K562 (cell line): Measurements from ENCODE around the gene MEIS2. TPM values are rescaled to one million over a fixed set of nuclear protein-coding genes. Genes with fewer than 3 reads are reported as not detected.

Source experiments
- ATAC-seq: fragments of 200-7000 bp; cut with Tn5 transposase; 3 replicates; pipeline ENCODE4 v1.9.1; 2020; ENCODE audit warnings: moderate library complexity
- BruUV-seq: library from RNA; stranded (reverse); fragments of 400-500 nt; replicated peaks from 2 replicates; lab custom pipeline; 2021; lab: Mats Ljungman, UMichigan
- CTCF ChIA-PET: fragments of 300-600 bp; formaldehyde crosslinking; extraction: SDS; loops from one replicate; lab custom pipeline; 2021; ENCODE audit warnings: low intra/inter-chr PET ratio; lab: Yijun Ruan, JAX
- POLR2A ChIA-PET: fragments of 300-600, 350-650 bp; sonication (Branson Sonifier 250); formaldehyde crosslinking; extraction: SDS; loops from one replicate; lab custom pipeline; 2021; ENCODE audit warnings: antibody characterized with exemption, inconsistent platforms; lab: Yijun Ruan, JAX
- DNase-seq, 4 experiments: peaks; one replicate each; pipeline versions ENCODE4 v3.0.0 to v3.0.0-alpha.2; 2011 to 2018; ENCODE audit warnings: low spot score in 3 of 4, mixed read lengths in 3 of 4; ENCODE audit errors: extremely low read depth in 1 of 4
- FAIRE-seq: peaks from 2 replicates; lab custom pipeline; 2011; peaks lifted over from hg19 to GRCh38; lab: Jason Lieb, UNC
- H2AFZ ChIP-seq: 2 replicates; pipeline ENCODE4 v1.6.0; 2011; ENCODE audit warnings: low read depth, low read length, control low read depth, inconsistent platforms
- H3K27ac ChIP-seq: fragments of 200-600 bp; 3 replicates; pipeline ENCODE4 v1.8.0; 2011; ENCODE audit warnings: low read depth, mild to moderate bottlenecking, control low read depth, inconsistent platforms, low read length, moderate library complexity, mixed read lengths; ENCODE audit errors: extremely low read depth
- H3K27me3 ChIP-seq, 2 experiments: fragments of 300-600 bp in 1 of 2; 2 replicates in 1 of 2; 3 replicates in 1 of 2; pipeline versions ENCODE4 v1.6.0 to v1.8.0; 2011; ENCODE audit warnings: inconsistent platforms in 2 of 2, low read length in 2 of 2, mild to moderate bottlenecking in 1 of 2, mixed read lengths in 1 of 2, moderate library complexity in 1 of 2; ENCODE audit not compliant: control insufficient read depth in 2 of 2, insufficient read depth in 2 of 2
- H3K36me3 ChIP-seq: fragments of 300-600 bp; 3 replicates; pipeline ENCODE4 v1.8.0; 2011; ENCODE audit warnings: mild to moderate bottlenecking, low read length, inconsistent platforms; ENCODE audit not compliant: control insufficient read depth, insufficient read depth
- H3K4me1 ChIP-seq, 2 experiments: fragments of 200-600 bp in 1 of 2; replicated peaks in 1 of 2; 2 replicates in 1 of 2; 3 replicates in 1 of 2; pipeline versions ENCODE4 v1.5.1 to v1.8.0; 2011; ENCODE audit warnings: inconsistent platforms in 2 of 2, low read length in 2 of 2, mild to moderate bottlenecking in 1 of 2, mixed read lengths in 1 of 2, moderate library complexity in 1 of 2; ENCODE audit not compliant: control insufficient read depth in 2 of 2, insufficient read depth in 2 of 2
- H3K4me2 ChIP-seq: 2 replicates; pipeline ENCODE4 v1.6.1; 2011; ENCODE audit warnings: low read length, control low read depth, inconsistent platforms, mixed read lengths; ENCODE audit not compliant: insufficient read depth
- H3K4me3 ChIP-seq: fragments of 200-600 bp; sonication (generic), shearing (Covaris generic); 2 replicates; pipeline ENCODE4 v1.5.1; 2016; ENCODE audit warnings: control low read depth, inconsistent platforms
- H3K79me2 ChIP-seq: fragments of 200-600 bp; 3 replicates; pipeline ENCODE4 v1.8.0; 2011; ENCODE audit warnings: low read length, inconsistent platforms; ENCODE audit not compliant: control insufficient read depth, insufficient read depth
- H3K9ac ChIP-seq, 2 experiments: 2 replicates each; pipeline versions ENCODE4 v1.6.0 to v1.6.1; 2011; ENCODE audit warnings: low read depth in 2 of 2, low read length in 2 of 2, control low read depth in 1 of 2, inconsistent platforms in 1 of 2, mild to moderate bottlenecking in 1 of 2, mixed read lengths in 1 of 2; ENCODE audit not compliant: insufficient read depth in 1 of 2
- H3K9me1 ChIP-seq: one replicate; pipeline ENCODE4 v1.6.0; 2011; ENCODE audit warnings: inconsistent platforms, mild to moderate bottlenecking, low read length, moderate library complexity; ENCODE audit not compliant: control insufficient read depth, insufficient read depth
- H3K9me3 ChIP-seq: replicated peaks from 2 replicates; pipeline ENCODE4 v1.5.1; 2011; ENCODE audit warnings: low read depth, low read length, inconsistent platforms; ENCODE audit not compliant: control insufficient read depth, insufficient read depth
- H4K20me1 ChIP-seq: replicated peaks from 2 replicates; pipeline ENCODE4 v1.6.1; 2011; ENCODE audit warnings: low read length, inconsistent platforms, mixed read lengths; ENCODE audit not compliant: control insufficient read depth, insufficient read depth
- CHCHD3 ChIP-seq: fragments of 250-450 bp; sonication (Bioruptor Pico); IDR thresholded peaks from 2 replicates; pipeline ENCODE4 v2.1.2; 2022; ENCODE audit warnings: mild to moderate bottlenecking
- CLOCK ChIP-seq: fragments of 250-450 bp; sonication (Bioruptor Pico); IDR thresholded peaks from 2 replicates; pipeline ENCODE4 v1.4.0; 2020; ENCODE audit warnings: mild to moderate bottlenecking, moderate library complexity, borderline replicate concordance
- HDAC1 ChIP-seq, 2 experiments: fragments of 450-650 bp; IDR thresholded peaks; 2 replicates each; pipeline ENCODE4 v1.6.1; 2016 to 2017; ENCODE audit warnings: inconsistent platforms in 1 of 2, mild to moderate bottlenecking in 1 of 2, moderate library complexity in 1 of 2
- HDAC2 ChIP-seq: fragments of 450-650 bp; IDR thresholded peaks from 2 replicates; pipeline ENCODE4 v1.6.1; 2016; ENCODE audit warnings: mild to moderate bottlenecking
- HMG20B ChIP-seq: fragments of 250-450 bp; sonication (Bioruptor Pico); IDR thresholded peaks from 2 replicates; pipeline ENCODE4 v1.5.0; 2021; ENCODE audit warnings: mild to moderate bottlenecking
- PHF8 ChIP-seq: fragments of 200-600 bp; sonication (generic); IDR thresholded peaks from 2 replicates; pipeline ENCODE4 v1.6.1; 2012; ENCODE audit warnings: mixed run types, mild to moderate bottlenecking, inconsistent platforms, low read length, moderate library complexity, borderline replicate concordance
- SP2 ChIP-seq: IDR thresholded peaks from 2 replicates; pipeline ENCODE4 v1.6.1; 2011; ENCODE audit warnings: mild to moderate bottlenecking, low read depth, low read length, moderate library complexity; ENCODE audit not compliant: poor library complexity, severe bottlenecking; ENCODE audit errors: extremely low read depth
- ZNF347 ChIP-seq: fragments of 450-650 bp; formaldehyde crosslinking; IDR thresholded peaks from 2 replicates; pipeline ENCODE4 v1.4.0; 2020; ENCODE audit warnings: low read depth, mild to moderate bottlenecking, moderate library complexity
- ZNF449 ChIP-seq: fragments of 250-450 bp; sonication (Bioruptor Pico); IDR thresholded peaks from 2 replicates; pipeline ENCODE4 v1.8.0; 2022; ENCODE audit warnings: moderate library complexity, mild to moderate bottlenecking, inconsistent platforms
- ZNF57 ChIP-seq: fragments of 450-650 bp; formaldehyde crosslinking; IDR thresholded peaks from 2 replicates; pipeline ENCODE4 v1.4.0; 2020; ENCODE audit warnings: mild to moderate bottlenecking, moderate library complexity
- WGBS: fragments of 100-300 bp; shearing (Covaris generic); methylation state at CpG from one replicate; pipeline ENCODE4 v1.1.6; 2016; ENCODE audit warnings: low coverage, mixed read lengths; ENCODE audit not compliant: insufficient coverage; ENCODE audit errors: missing lambda C conversion rate; 5-methylcytosine and 5-hydroxymethylcytosine counted together
- in situ Hi-C: fragments of 300-500 bp; cut with MboI; formaldehyde crosslinking; loops from 4 replicates; pipeline ENCODE4 v1.15.0; 2018; ENCODE audit warnings: inconsistent platforms, mixed read lengths
- intact Hi-C: fragments of 100-400 bp; cut with micrococcal nuclease; formaldehyde crosslinking; loops from 2 replicates; pipeline ENCODE4 v1.14.2; 2022
- polyA plus RNA-seq, 8 experiments: library from polyadenylated mRNA; depleted of rRNA in 4 of 8; stranded (reverse) in 5 of 8; unstranded in 3 of 8; fragments of >200 nt; fragmentation: Nextera tagmentation in 2 of 8; fragmentation: Illumina TruSeq in 1 of 8; extraction: Ambion mirVana in 2 of 8; extraction: Trizol in 1 of 8; gene quantifications; 2 replicates each; pipeline versions ENCODE4 v1.2.1 to v1.2.3, GENCODE V29; 2011 to 2014; ENCODE audit warnings: inconsistent platforms in 1 of 8, missing spikeins in 1 of 8
- total RNA-seq, 7 experiments: library from RNA; depleted of rRNA in 6 of 7; stranded (reverse); fragments of >200 nt in 6 of 7; fragmentation: Illumina TruSeq in 2 of 7; extraction: Trizol in 2 of 7; gene quantifications; 2 replicates each; pipeline versions ENCODE4 v1.2.1 to v1.2.3, GENCODE V29; 2011 to 2021; ENCODE audit warnings: low replicate concordance in 1 of 7

Gene MEIS2
- total and polyA plus RNA-seq, 9 of the 15 experiments (the other 6 are each of a cell fraction or from before 2014, with no cell fraction given): 7.5 to 64.2 (median 22.3) TPM

- TF ChIP-seq HMG20B: no peak
- no peak for TF ChIP-seq CHCHD3 (CRISPR knock-in tag)
- TF ChIP-seq CLOCK (CRISPR knock-in tag): no peak
- TF ChIP-seq HDAC1 (IDR thresholded peaks at IDR 0.05): no peak
Measured at GRCh38 chr15:37072181-37072580, 28.2 kb downstream of the MEIS2 start (continued).

GRCh38 chr15:37071134-37071533 lies 29.2 kb downstream of the MEIS2 start:
- in situ Hi-C loops: no loop called here
- Histone ChIP-seq H3K4me1 (no peaks in the 10 kb centered on the region), H3K9ac (no peak overlapping the region), H2AFZ (no peak overlapping the region), H3K4me2 (no peak overlapping the region), H3K4me3 (no peak overlapping the region), H3K36me3 (peaks cover 64% of the 10 kb centered on the region), H3K9me3 (no peaks in the 10 kb centered on the region), H4K20me1 (no peaks in the 10 kb centered on the region), H3K27ac (no peak overlapping the region), H3K9me1 (no peaks in the 10 kb centered on the region), H3K79me2 (no peaks in the 10 kb centered on the region), H3K27me3 (no peaks in the 10 kb centered on the region)
- ChIA-PET POLR2A (interaction anchor here (1.3 kb wide), 1 partner anchor 9 kb away, joined by 3 read pairs; no protein-coding TSS in a partner anchor), CTCF (no interaction called here)
- FAIRE-seq (no peak), DNase-seq (no peak), ATAC-seq (no peak)
- 86% methylated on average over 3 of the region's 3 CpGs for WGBS
- intact Hi-C loops: no loop called here
- no TSS peak for BruUV-seq
- TF ChIP-seq ZNF449 (no peak), SP2 (no peak), ZNF57 (no peak), PHF8 (no peak), HDAC2 (no peak), ZNF347 (no peak)
